ENCODE measurements around the gene COL28A1. TPM values are rescaled to one million over a fixed set of nuclear protein-coding genes. Genes with fewer than 3 reads are reported as not detected.

The COL28A1 gene
- total RNA-seq, 1 donor from 2014 or later, result 0.16 TPM

DNA sequence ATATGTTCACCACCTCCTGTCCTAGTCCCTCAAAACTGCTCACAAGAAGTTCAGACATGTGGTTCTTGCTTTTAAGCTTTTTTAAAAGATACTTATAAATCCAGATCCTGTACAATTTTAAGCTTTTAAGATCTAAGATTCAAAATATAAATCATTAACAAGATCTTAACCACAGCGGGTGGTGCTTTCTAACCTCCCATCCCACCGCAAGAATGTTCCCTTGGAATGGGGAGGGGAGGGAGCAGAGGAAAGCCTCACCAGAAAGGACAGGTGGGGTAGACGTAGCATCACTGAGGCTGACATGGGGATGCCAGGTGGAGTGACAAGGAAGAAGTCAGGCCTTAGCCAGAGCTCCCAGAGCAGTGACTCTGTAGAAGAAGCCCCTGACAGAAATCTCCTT lies 219.8 kb downstream of the COL28A1 start:
- no peaks in the 10 kb centered on the region for H3K9me3 Mint-ChIP-seq
- H3K27ac Mint-ChIP-seq, result no peak overlapping the region
- H3K27me3 Mint-ChIP-seq, result peaks cover 2% of the 10 kb centered on the region
- H3K36me3 Mint-ChIP-seq (ENCODE audit: low read depth), result no peaks in the 10 kb centered on the region
- DNase-seq (no peak), ATAC-seq (ENCODE audit: low read depth) (no peak)
- TF ChIP-seq CTCF (IDR thresholded peaks at IDR 0.05), result no peak
- intact Hi-C loops (cut with micrococcal nuclease), result loop anchor here (5.0 kb wide), 1 partner anchor 54 kb away; no protein-coding TSS in a partner anchor
- POLR2A ChIA-PET, result no interaction called here
- no peak overlapping the region for H3K4me3 Mint-ChIP-seq
- H3K4me1 Mint-ChIP-seq, result no peaks in the 10 kb centered on the region
- CTCF ChIA-PET, result interaction anchor here (0.6 kb wide), 1 partner anchor 12 kb away, joined by 3 read pairs; no protein-coding TSS in a partner anchor

DNA sequence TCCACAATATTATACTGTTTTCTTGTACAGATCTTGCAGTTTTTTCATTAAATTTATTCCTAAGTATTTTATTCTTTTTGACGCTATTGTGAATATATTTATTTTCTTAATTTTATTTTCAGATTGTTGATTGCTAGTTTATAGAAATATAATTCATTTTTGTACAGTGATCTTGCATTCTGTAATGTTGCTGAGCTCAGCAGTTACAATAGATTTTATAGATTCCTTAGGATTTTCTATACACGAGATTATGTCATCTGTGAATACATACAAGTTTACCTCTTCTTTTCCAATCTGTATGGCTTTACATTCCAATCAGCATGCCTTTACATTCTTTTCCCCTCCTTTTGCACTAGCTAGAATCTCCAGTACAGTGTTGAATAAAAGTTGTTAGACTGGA lies 223.3 kb downstream of the COL28A1 start:
- Mint-ChIP-seq H3K4me3 (no peak overlapping the region), H3K27ac (no peak overlapping the region), H3K36me3 (ENCODE audit: low read depth) (no peaks in the 10 kb centered on the region), H3K4me1 (no peaks in the 10 kb centered on the region), H3K27me3 (peaks cover 2% of the 10 kb centered on the region), H3K9me3 (no peaks in the 10 kb centered on the region)
- ChIA-PET CTCF (no interaction called here), POLR2A (no interaction called here)
- intact Hi-C loops (cut with micrococcal nuclease), result no loop called here
- no peak for TF ChIP-seq CTCF (IDR thresholded peaks at IDR 0.05)
- ATAC-seq (ENCODE audit: low read depth) (no peak), DNase-seq (no peak)

- Mint-ChIP-seq H3K36me3 (ENCODE audit: low read depth) (no peaks in the 10 kb centered on the region), H3K4me1 (no peaks in the 10 kb centered on the region), H3K9me3 (no peaks in the 10 kb centered on the region), H3K27ac (no peak overlapping the region), H3K4me3 (no peak overlapping the region), H3K27me3 (no peaks in the 10 kb centered on the region)
- CTCF ChIA-PET, result no interaction called here
- POLR2A ChIA-PET, result no interaction called here
- no peak for TF ChIP-seq CTCF (IDR thresholded peaks at IDR 0.05)
- ATAC-seq (ENCODE audit: low read depth), result no peak
- no peak for DNase-seq
- intact Hi-C loops (cut with micrococcal nuclease), result no loop called here
Observed at GRCh38 chr7:7311001-7311400, 224.7 kb downstream of the COL28A1 start.

DNA sequence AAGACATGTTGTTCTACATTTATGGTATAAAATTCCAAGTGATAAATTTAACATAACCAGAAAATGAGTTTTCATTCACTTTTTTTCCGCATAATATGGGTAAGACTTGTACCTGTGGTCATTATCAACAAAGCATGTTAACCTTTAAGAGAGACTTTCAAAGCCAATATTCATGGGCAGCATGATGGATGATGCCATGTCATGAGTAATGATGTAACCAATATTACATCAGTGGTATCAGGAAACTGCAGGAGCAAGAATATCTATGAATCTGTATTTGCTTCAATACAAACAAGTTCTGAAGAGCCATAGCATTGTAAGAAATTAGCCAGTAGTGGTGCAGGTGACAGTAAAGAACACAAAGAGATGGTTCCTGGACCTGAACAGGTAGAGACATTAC lies 226.5 kb downstream of the COL28A1 start:
- Mint-ChIP-seq H3K36me3 (ENCODE audit: low read depth) (no peaks in the 10 kb centered on the region), H3K27ac (no peak overlapping the region), H3K4me3 (no peak overlapping the region), H3K4me1 (no peaks in the 10 kb centered on the region), H3K27me3 (no peaks in the 10 kb centered on the region), H3K9me3 (no peaks in the 10 kb centered on the region)
- TF ChIP-seq CTCF (IDR thresholded peaks at IDR 0.05), result no peak
- CTCF ChIA-PET, result interaction anchor here (0.6 kb wide), 1 partner anchor 204 kb away, joined by 4 read pairs; no protein-coding TSS in a partner anchor
- DNase-seq, result no peak
- no peak for ATAC-seq (ENCODE audit: low read depth)
- POLR2A ChIA-PET, result interaction anchor here (0.6 kb wide), 1 partner anchor 262 kb away, joined by 3 read pairs; no protein-coding TSS in a partner anchor
- intact Hi-C loops (cut with micrococcal nuclease), result no loop called here

Other genes with a start within 250 kb of the COL28A1 start
- 70.2 and 81.3 TPM in 2 replicates for gene MIOS, start 31.0 kb upstream of the COL28A1 start, total RNA-seq
- gene UMAD1, start 104.9 kb upstream of the COL28A1 start, total RNA-seq, result 13.9 and 15.4 TPM in 2 replicates
- gene RPA3, start 182.7 kb upstream of the COL28A1 start, total RNA-seq, result 64.9 and 83.2 TPM in 2 replicates